GM18508 (cell line): ENCODE results near the gene MMAA.

Experiments
- ATAC-seq: cut with Tn5 transposase; IDR thresholded peaks from one replicate; pipeline ENCODE4 v1.9.1; 2021; ENCODE audit warnings: moderate number of reproducible peaks; ENCODE audit not compliant: insufficient read depth, unreplicated experiment

Gene MMAA

GRCh38 chr4:145703850-145704497 is 84.8 kb downstream of the MMAA start:
- ATAC-seq: no peak

GRCh38 chr4:145709336-145709735 is 90.2 kb downstream of the MMAA start:
- no peak for ATAC-seq
